ENCODE data around the gene BMP5.
"Not testable (repeated sequence)": the region's sequence is repeated elsewhere in the genome, so short reads cannot be mapped to it uniquely, and the experiment has no call there.

Gene BMP5

DNA sequence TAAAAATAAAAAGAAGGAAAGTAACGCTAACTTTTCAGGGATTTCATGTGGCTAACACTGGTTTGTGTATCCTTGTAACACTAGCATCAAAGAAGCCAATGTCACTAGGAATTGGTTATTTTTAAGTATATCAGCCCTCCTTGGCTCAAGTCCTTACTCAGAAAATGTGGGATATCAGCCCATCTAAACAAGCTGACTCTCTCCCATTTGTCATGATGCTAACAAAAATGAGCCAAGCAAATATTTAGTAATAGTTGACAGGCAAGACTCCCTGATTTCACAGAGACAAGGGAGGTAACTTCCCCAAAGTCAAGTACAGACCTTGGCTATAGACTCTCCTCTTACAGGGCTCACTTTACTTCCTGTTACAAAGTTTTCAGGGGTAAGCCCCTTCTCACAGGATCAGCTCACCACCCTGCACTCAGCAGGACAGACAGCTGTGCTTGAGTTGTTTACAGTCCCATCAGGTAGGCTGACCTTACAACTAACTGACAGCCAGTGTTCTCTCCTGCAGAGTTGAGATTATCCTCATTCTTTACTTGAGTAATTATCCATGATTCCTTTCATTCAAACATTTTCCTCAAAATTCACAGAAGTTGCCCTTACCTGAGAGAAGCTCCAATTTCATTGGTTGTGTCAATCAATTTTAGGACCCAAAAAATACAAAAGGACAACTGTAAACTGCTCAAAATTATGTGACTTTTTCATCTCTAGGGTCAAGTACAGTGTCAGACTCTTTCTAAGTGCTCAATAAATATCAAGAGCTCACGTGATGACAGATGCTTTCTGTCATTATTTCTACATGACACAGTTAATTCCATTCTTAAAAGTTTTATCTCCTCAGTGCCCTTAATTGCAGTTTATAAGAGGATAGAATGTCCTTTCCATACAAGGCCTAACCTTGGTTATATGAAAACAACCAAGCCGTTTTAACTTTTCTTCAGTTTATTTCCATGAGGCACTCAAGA, 38.1 kb upstream of the BMP5 start:
- Histone ChIP-seq H3K27ac (ENCODE audit: low read depth, low read length) (no peak overlapping the region), H3K36me3 (ENCODE audit: control insufficient read depth, low read length) (no peaks in the 10 kb centered on the region), H3K4me3 (ENCODE audit: low read length) (no peak overlapping the region), H3K4me2 (ENCODE audit: low read length) (no peak overlapping the region), H3K79me2 (ENCODE audit: control insufficient read depth, low read length) (no peaks in the 10 kb centered on the region), H4K20me1 (ENCODE audit: control insufficient read depth, insufficient read depth, low read depth, low read length) (no peaks in the 10 kb centered on the region), H3K27me3 (ENCODE audit: control insufficient read depth, low read length) (no peaks in the 10 kb centered on the region), H3K9me2 (replicated peaks; ENCODE audit: control insufficient read depth, low read length) (no peaks in the 10 kb centered on the region), H3F3A (ENCODE audit: control insufficient read depth, insufficient read depth) (no peaks in the 10 kb centered on the region), H3K4me1 (ENCODE audit: control insufficient read depth, low read length) (no peaks in the 10 kb centered on the region), H3K9me3 (ENCODE audit: control insufficient read depth, insufficient read depth, low read length) (no peaks in the 10 kb centered on the region)
- TF ChIP-seq EZH2phosphoT487 (IDR thresholded peaks at IDR 0.05; ENCODE audit: borderline replicate concordance, low read length) = no peak
- TF ChIP-seq, protein P1, sequence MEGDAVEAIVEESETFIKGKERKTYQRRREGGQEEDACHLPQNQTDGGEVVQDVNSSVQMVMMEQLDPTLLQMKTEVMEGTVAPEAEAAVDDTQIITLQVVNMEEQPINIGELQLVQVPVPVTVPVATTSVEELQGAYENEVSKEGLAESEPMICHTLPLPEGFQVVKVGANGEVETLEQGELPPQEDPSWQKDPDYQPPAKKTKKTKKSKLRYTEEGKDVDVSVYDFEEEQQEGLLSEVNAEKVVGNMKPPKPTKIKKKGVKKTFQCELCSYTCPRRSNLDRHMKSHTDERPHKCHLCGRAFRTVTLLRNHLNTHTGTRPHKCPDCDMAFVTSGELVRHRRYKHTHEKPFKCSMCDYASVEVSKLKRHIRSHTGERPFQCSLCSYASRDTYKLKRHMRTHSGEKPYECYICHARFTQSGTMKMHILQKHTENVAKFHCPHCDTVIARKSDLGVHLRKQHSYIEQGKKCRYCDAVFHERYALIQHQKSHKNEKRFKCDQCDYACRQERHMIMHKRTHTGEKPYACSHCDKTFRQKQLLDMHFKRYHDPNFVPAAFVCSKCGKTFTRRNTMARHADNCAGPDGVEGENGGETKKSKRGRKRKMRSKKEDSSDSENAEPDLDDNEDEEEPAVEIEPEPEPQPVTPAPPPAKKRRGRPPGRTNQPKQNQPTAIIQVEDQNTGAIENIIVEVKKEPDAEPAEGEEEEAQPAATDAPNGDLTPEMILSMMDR (IDR thresholded peaks at IDR 0.05; ENCODE audit: low read depth, low read length, poor library complexity, severe bottlenecking) = no peak

DNA sequence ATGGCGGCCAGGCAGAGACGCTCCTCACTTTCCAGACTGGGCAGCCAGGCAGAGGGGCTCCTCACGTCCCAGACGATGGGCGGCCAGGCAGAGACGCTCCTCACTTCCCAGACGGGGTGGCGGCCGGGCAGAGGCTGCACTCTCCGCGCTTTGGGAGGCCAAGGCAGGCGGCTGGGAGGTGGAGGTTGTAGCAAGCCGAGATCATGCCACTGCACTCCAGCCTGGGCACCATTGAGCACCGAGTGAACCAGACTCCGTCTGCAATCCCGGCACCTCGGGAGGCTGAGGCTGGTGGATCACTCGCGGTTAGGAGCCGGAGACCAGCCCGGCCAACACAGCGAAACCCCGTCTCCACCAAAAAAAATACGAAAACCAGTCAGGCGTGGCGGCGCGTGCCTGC, 35.1 kb upstream of the BMP5 start:
- H3K36me3 ChIP-seq (ENCODE audit: control insufficient read depth, low read length); H3K4me1 ChIP-seq (ENCODE audit: control insufficient read depth, low read length); H3K27ac ChIP-seq (ENCODE audit: low read depth, low read length); H3K4me2 ChIP-seq (ENCODE audit: low read length); H3K79me2 ChIP-seq (ENCODE audit: control insufficient read depth, low read length); H3K27me3 ChIP-seq (ENCODE audit: control insufficient read depth, low read length); H3K4me3 ChIP-seq (ENCODE audit: low read length); H3K9me3 ChIP-seq (ENCODE audit: control insufficient read depth, insufficient read depth, low read length); H3F3A ChIP-seq (ENCODE audit: control insufficient read depth, insufficient read depth); H4K20me1 ChIP-seq (ENCODE audit: control insufficient read depth, insufficient read depth, low read depth, low read length); H3K9me2 ChIP-seq (replicated peaks; ENCODE audit: control insufficient read depth, low read length): not testable (repeated sequence)

DNA sequence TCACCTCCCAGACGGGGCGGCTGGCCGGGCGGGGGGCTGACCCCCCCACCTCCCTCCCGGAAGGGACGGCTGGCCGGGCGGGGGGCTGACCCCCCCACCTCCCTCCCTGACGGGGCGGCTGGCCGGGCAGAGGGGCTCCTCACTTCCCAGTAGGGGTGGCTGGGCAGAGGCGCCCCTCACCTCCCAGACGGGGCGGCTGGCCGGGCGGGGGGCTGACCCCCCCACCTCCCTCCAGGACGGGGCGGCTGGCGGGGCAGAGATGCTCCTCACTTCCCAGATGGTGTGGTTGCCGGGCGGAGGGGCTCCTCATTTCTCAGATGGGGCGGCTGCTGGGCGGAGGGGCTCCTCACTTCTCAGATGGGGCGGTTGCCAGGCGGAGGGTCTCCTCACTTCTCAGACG, 34.5 kb upstream of the BMP5 start:
- H3K9me2 ChIP-seq (replicated peaks; ENCODE audit: control insufficient read depth, low read length); H3K27me3 ChIP-seq (ENCODE audit: control insufficient read depth, low read length); H3K9me3 ChIP-seq (ENCODE audit: control insufficient read depth, insufficient read depth, low read length); H3K79me2 ChIP-seq (ENCODE audit: control insufficient read depth, low read length); H3F3A ChIP-seq (ENCODE audit: control insufficient read depth, insufficient read depth); H3K36me3 ChIP-seq (ENCODE audit: control insufficient read depth, low read length); H3K4me2 ChIP-seq (ENCODE audit: low read length); H3K27ac ChIP-seq (ENCODE audit: low read depth, low read length); H3K4me1 ChIP-seq (ENCODE audit: control insufficient read depth, low read length); H4K20me1 ChIP-seq (ENCODE audit: control insufficient read depth, insufficient read depth, low read depth, low read length); H3K4me3 ChIP-seq (ENCODE audit: low read length): not testable (repeated sequence)

DNA sequence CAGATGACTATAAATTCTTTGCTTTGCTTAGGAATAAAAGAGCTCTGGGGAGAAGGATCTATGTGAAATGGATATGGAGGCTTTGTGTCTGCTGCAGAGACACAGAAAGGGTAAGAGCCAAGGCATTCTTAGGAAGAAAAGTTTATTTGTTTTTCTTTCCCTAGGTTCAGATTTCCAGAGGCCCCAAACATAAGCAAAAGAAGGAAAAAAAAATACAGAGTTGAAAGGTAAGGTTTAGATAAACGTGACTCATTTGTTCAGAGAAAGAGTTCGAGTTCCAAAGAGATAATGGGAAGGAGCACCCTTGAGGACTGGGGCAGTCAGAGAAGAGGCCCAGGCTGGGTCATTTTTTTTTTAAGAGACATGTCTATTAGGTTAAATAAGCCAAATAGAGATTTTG, 27.4 kb upstream of the BMP5 start:
- no peaks in the 10 kb centered on the region for H3K27me3 ChIP-seq (ENCODE audit: control insufficient read depth, low read length)
- no peaks in the 10 kb centered on the region for H3K9me2 ChIP-seq (replicated peaks; ENCODE audit: control insufficient read depth, low read length)
- H3K4me3 ChIP-seq (ENCODE audit: low read length) = no peak overlapping the region
- H3K4me2 ChIP-seq (ENCODE audit: low read length) = no peak overlapping the region
- no peaks in the 10 kb centered on the region for H3K36me3 ChIP-seq (ENCODE audit: control insufficient read depth, low read length)
- H3K9me3 ChIP-seq (ENCODE audit: control insufficient read depth, insufficient read depth, low read length) = no peaks in the 10 kb centered on the region
- H3K79me2 ChIP-seq (ENCODE audit: control insufficient read depth, low read length) = no peaks in the 10 kb centered on the region
- no peak overlapping the region for H3K27ac ChIP-seq (ENCODE audit: low read depth, low read length)
- no peaks in the 10 kb centered on the region for H4K20me1 ChIP-seq (ENCODE audit: control insufficient read depth, insufficient read depth, low read depth, low read length)
- no peaks in the 10 kb centered on the region for H3K4me1 ChIP-seq (ENCODE audit: control insufficient read depth, low read length)
- no peaks in the 10 kb centered on the region for H3F3A ChIP-seq (ENCODE audit: control insufficient read depth, insufficient read depth)
- TF ChIP-seq, protein P1 (IDR thresholded peaks at IDR 0.05; ENCODE audit: low read depth, low read length, poor library complexity, severe bottlenecking) = no peak
- no peak for TF ChIP-seq EZH2phosphoT487 (IDR thresholded peaks at IDR 0.05; ENCODE audit: borderline replicate concordance, low read length)
